ENCODE measurements around the gene UBAC2. TPM values are rescaled to one million over a fixed set of nuclear protein-coding genes. Genes with fewer than 3 reads are reported as not detected.
A peak's percentile ranks its signal among the peaks of the same experiment; 100 is the strongest.

The UBAC2 gene
- total RNA-seq, 2 donors from 2014 or later: 72.7 to 80.4 TPM

DNA sequence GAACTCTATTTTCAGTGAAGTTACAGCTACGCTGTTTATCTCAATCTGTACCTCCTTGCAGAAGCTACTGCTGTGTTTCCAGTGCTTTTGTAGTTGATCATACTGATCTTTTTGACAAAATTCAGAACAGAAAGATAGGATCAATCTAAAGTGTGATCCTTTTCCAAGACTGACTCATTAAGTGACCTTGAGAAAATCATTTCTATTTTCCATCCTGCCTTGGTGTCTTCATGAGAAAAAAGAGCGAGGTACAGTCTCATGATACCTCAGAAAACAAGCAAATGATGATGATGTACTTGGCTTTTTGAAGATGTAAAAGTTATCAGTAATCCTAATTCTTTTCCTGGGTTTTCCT, 152.6 kb downstream of the UBAC2 start:
- H3K4me3 Mint-ChIP-seq: no peak overlapping the region
- TF ChIP-seq, protein P1, sequence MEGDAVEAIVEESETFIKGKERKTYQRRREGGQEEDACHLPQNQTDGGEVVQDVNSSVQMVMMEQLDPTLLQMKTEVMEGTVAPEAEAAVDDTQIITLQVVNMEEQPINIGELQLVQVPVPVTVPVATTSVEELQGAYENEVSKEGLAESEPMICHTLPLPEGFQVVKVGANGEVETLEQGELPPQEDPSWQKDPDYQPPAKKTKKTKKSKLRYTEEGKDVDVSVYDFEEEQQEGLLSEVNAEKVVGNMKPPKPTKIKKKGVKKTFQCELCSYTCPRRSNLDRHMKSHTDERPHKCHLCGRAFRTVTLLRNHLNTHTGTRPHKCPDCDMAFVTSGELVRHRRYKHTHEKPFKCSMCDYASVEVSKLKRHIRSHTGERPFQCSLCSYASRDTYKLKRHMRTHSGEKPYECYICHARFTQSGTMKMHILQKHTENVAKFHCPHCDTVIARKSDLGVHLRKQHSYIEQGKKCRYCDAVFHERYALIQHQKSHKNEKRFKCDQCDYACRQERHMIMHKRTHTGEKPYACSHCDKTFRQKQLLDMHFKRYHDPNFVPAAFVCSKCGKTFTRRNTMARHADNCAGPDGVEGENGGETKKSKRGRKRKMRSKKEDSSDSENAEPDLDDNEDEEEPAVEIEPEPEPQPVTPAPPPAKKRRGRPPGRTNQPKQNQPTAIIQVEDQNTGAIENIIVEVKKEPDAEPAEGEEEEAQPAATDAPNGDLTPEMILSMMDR (conservative IDR thresholded peaks at IDR 0.05): no peak

DNA sequence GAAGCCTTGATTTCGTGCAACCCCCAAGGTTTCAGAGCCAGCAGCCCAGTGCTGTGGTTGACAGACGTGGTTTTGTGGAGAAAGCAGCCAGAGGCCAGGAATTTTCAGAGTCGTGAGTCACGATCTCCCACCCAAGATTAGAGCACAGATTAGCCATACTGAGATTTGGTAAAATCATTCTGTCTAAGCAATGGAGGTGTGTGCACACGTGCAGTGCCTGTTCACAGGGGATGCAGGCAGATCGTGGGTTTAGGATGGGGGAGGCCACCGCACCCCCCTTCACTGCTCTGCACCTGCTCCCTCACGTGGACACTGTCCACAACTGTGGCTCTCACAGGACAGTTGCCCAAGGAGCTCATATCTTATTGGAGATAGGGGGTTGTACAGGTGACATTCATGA, 153.2 kb downstream of the UBAC2 start:
- no peaks in the 10 kb centered on the region for H3K27me3 ChIP-seq (ENCODE audit: control insufficient read depth, insufficient read depth, low read length, poor library complexity, severe bottlenecking)
- no peak overlapping the region for H3K9ac ChIP-seq (ENCODE audit: extremely low read depth, low read length, poor library complexity, severe bottlenecking)
- Mint-ChIP-seq H3K4me3 (no peak overlapping the region), H3K4me1 (peaks cover 9% of the 10 kb centered on the region), H3K36me3 (ENCODE audit: low read depth) (peaks cover 46% of the 10 kb centered on the region), H3K27ac (no peak overlapping the region), H3K27me3 (ENCODE audit: insufficient read depth) (no peaks in the 10 kb centered on the region), H3K9me3 (no peaks in the 10 kb centered on the region)
- DNase-seq: peak; percentile 30
- H3K4me1 ChIP-seq (ENCODE audit: control insufficient read depth, insufficient read depth, low read length): no peaks in the 10 kb centered on the region
- no peak overlapping the region for H3K27ac ChIP-seq (ENCODE audit: low read depth, low read length)
- WGBS, 2 experiments (ENCODE audit: insufficient coverage in 1 of 2, insufficient read length in 1 of 2): 94 to 100% methylated on average over 4 to 8 of the region's 8 CpGs
- peaks cover 64% of the 10 kb centered on the region for H3K36me3 ChIP-seq (ENCODE audit: control insufficient read depth, insufficient read depth, low read length)
- H3K4me3 ChIP-seq (ENCODE audit: low read length): no peak overlapping the region
- H3K9me3 ChIP-seq (ENCODE audit: control insufficient read depth, low read length): no peaks in the 10 kb centered on the region
- TF ChIP-seq, protein P1 (conservative IDR thresholded peaks at IDR 0.05): no peak

More for the DNA sequence above, 152.6 kb downstream of the UBAC2 start:
- Histone ChIP-seq H3K9ac (ENCODE audit: extremely low read depth, low read length, poor library complexity, severe bottlenecking) (no peak overlapping the region), H3K27ac (ENCODE audit: low read depth, low read length) (no peak overlapping the region), H3K36me3 (ENCODE audit: control insufficient read depth, insufficient read depth, low read length) (peaks cover 65% of the 10 kb centered on the region), H3K9me3 (ENCODE audit: control insufficient read depth, low read length) (no peaks in the 10 kb centered on the region), H3K4me3 (ENCODE audit: low read length) (no peak overlapping the region), H3K4me1 (ENCODE audit: control insufficient read depth, insufficient read depth, low read length) (no peaks in the 10 kb centered on the region), H3K27me3 (ENCODE audit: control insufficient read depth, insufficient read depth, low read length, poor library complexity, severe bottlenecking) (no peaks in the 10 kb centered on the region)
- Mint-ChIP-seq H3K27ac (no peak overlapping the region), H3K27me3 (ENCODE audit: insufficient read depth) (no peaks in the 10 kb centered on the region), H3K9me3 (no peaks in the 10 kb centered on the region), H3K4me1 (peaks cover 5% of the 10 kb centered on the region), H3K36me3 (ENCODE audit: low read depth) (peaks cover 48% of the 10 kb centered on the region)
- 91 to 98% methylated on average over 1 to 2 of the region's 2 CpGs for WGBS, 2 experiments (ENCODE audit: insufficient coverage in 1 of 2, insufficient read length in 1 of 2)
- DNase-seq: no peak

DNA sequence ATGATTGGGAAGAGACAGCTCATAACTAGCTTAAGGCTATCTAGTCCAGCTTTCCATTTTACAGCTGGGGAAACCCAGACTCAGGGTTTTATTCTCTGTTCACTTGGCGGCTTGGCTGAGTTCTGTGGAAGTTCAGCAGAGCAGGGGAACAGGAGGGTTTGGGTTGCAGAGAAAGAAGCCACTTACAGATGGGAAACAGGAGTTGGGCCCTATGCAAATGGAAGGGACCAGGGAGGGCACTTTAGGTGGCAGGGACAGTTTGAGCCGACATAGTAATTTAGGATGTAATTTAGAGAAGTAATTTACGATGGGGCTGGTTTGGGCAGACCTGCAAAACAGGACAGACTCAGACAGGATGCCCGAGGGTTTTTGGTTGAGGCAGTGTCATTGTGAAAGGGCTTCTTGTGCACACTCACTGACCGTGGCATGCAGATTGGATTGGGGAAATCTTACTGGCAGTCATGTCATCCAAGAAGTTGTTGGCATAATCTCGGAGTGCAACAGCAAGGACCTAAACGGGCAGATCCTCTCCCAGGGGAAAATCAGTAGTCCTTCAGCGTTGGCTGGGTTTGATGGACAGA, 153.8 kb downstream of the UBAC2 start:
- no peak for DNase-seq
- Mint-ChIP-seq H3K27me3 (ENCODE audit: insufficient read depth) (no peaks in the 10 kb centered on the region), H3K36me3 (ENCODE audit: low read depth) (peaks cover 40% of the 10 kb centered on the region), H3K27ac (no peak overlapping the region), H3K4me3 (no peak overlapping the region), H3K9me3 (no peaks in the 10 kb centered on the region), H3K4me1 (peaks cover 14% of the 10 kb centered on the region)
- TF ChIP-seq, protein P1 (conservative IDR thresholded peaks at IDR 0.05): no peak
- 92 to 95% methylated on average over 8 of the region's 8 CpGs for WGBS, 2 experiments (ENCODE audit: insufficient coverage in 1 of 2, insufficient read length in 1 of 2)
- peaks cover 1% of the 10 kb centered on the region for H3K4me1 ChIP-seq (ENCODE audit: control insufficient read depth, insufficient read depth, low read length)
- H3K4me3 ChIP-seq (ENCODE audit: low read length): no peak overlapping the region
- H3K9me3 ChIP-seq (ENCODE audit: control insufficient read depth, low read length): no peaks in the 10 kb centered on the region
- no peak overlapping the region for H3K27ac ChIP-seq (ENCODE audit: low read depth, low read length)
- H3K9ac ChIP-seq (ENCODE audit: extremely low read depth, low read length, poor library complexity, severe bottlenecking): no peak overlapping the region
- peaks cover 62% of the 10 kb centered on the region for H3K36me3 ChIP-seq (ENCODE audit: control insufficient read depth, insufficient read depth, low read length)
- H3K27me3 ChIP-seq (ENCODE audit: control insufficient read depth, insufficient read depth, low read length, poor library complexity, severe bottlenecking): no peaks in the 10 kb centered on the region
